OCI-LY7 (cell line): ENCODE results near the gene MAL.

Source experiments
- CTCF ChIP-seq: fragments of 200-600 bp; sonication (generic); conservative IDR thresholded peaks from 2 replicates; pipeline ENCODE4 v1.5.1; 2014; ENCODE audit warnings: mild to moderate bottlenecking, antibody characterized with exemption, low read length, moderate library complexity, mixed read lengths
- EZH2phosphoT487 ChIP-seq: fragments of 200-600 bp; sonication (generic); IDR thresholded peaks from 2 replicates; pipeline ENCODE4 v1.6.1; 2018; ENCODE audit warnings: low read depth, borderline replicate concordance, mild to moderate bottlenecking, mixed run types, antibody characterized with exemption, low read length, moderate library complexity, mixed read lengths

- TF ChIP-seq CTCF (no peak), EZH2phosphoT487 (no peak)
These were observed 33.6 kb downstream of the MAL start for GRCh38 chr2:95058989-95059641.
